GM18873 (cell line): ENCODE results near the gene NUDT19.
A peak's percentile ranks its signal among the peaks of the same experiment; 100 is the strongest.
"Not testable (repeated sequence)": the region's sequence is repeated elsewhere in the genome, so short reads cannot be mapped to it uniquely, and the experiment has no call there.

Source experiments
- ATAC-seq: cut with Tn5 transposase; IDR thresholded peaks from one replicate; pipeline ENCODE4 v1.9.1; 2021; ENCODE audit warnings: mild to moderate bottlenecking, moderate library complexity, moderate number of reproducible peaks; ENCODE audit not compliant: unreplicated experiment, low FRiP score

Gene NUDT19

GRCh38 chr19:32691291-32691951 lies at the start of gene NUDT19:
Gene NUDT19 (plus strand): TSS chr19:32691821. CDS start chr19:32691961, 140 bp downstream.
- ATAC-seq: peak; percentile 76

GRCh38 chr19:32642771-32643170 lies 48.9 kb upstream of the NUDT19 start:
- no peak for ATAC-seq

GRCh38 chr19:32646556-32646955 lies 45.1 kb upstream of the NUDT19 start:
- no peak for ATAC-seq

DNA sequence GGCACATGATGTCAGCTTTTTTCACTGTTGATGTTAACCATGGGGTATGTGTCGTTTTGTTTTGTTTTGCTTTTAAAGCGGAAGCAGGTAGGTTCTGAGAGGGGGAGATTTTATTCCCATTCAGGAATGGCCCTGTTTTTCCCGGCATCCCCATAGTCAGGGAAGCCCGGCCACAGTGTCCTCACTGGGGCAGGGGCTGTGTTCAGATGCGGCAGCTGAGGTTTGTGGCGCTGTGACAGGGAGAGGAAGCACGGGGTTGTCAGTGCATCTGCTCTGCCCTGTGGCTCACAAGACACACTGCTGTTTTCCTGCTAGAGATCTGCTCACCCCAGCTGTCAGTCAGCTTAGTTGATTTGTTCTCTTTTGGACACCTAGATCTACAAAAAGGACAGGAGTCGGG lies 44.3 kb upstream of the NUDT19 start:
- ATAC-seq: no peak

GRCh38 chr19:32649751-32650150 lies 41.9 kb upstream of the NUDT19 start:
- ATAC-seq: no peak

DNA sequence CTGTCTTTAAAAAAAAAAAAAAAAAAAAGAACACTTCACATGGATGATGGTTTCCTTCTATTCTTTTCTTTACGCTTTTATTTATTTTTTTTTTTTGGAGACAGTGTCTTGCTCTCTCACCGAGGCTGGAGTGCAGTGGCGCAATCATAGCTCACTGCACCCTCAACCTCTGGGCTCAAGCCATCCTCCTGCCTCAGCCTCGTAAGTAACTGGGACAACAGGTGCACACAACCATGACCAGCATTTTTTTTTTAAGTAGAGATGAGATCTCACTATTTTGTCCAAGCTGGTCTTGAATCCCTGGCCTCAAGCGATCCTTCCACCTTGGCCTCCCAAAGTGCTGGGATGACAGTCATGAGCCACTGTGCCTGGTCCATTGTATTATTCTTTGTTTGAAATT lies 41.0 kb upstream of the NUDT19 start:
- ATAC-seq: no peak

- ATAC-seq: no peak
These were observed 39.9 kb upstream of the NUDT19 start for GRCh38 chr19:32651729-32652140.

GRCh38 chr19:32652331-32652730 lies 39.3 kb upstream of the NUDT19 start:
- ATAC-seq: not testable (repeated sequence)

GRCh38 chr19:32652894-32653598 lies 38.6 kb upstream of the NUDT19 start:
- ATAC-seq: no peak

- ATAC-seq: no peak
These were observed 38.1 kb upstream of the NUDT19 start for GRCh38 chr19:32653599-32653915.

- not testable (repeated sequence) for ATAC-seq
These were observed 35.2 kb upstream of the NUDT19 start for GRCh38 chr19:32656379-32656778.

DNA sequence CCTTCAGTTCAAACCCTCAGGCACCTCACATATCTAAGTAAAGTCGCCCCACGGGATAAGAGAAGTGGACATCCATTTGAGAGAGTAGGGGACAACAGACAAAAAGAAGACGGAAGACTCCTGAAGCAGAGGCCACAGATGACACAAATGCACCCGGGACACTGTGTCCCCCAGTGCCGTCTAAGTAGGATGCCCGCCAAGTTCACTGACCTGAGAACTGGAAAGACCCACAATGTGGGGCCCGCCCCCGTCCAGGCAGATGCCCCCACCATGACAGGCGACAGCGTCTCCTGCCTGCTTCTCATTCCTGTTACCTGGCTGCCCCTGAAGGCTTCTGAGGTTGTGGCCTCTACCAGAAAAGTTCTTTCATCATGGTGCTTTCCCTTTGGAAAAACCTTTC lies 33.5 kb upstream of the NUDT19 start:
- ATAC-seq: no peak

DNA sequence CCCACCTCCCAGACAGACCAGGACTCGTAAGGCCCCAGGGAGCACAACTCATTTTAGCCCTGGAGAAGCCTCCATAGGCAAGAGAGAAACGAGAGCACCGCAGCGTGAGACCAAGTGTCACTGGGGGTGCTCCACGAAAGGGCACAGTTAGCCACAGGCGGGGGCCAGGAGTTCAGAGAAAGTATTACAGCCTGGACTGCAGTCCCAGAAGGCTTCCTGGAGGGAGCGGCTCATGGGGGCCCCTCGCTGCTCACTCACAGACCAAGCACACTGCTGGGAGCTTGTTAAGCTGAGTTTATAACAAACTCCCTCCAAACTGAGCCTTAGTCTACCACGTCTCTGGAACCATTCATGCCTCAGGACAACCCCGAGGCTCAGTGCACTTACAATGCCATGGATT lies 33.1 kb upstream of the NUDT19 start:
- no peak for ATAC-seq

GRCh38 chr19:32661318-32661717 lies 30.3 kb upstream of the NUDT19 start:
- ATAC-seq: no peak

DNA sequence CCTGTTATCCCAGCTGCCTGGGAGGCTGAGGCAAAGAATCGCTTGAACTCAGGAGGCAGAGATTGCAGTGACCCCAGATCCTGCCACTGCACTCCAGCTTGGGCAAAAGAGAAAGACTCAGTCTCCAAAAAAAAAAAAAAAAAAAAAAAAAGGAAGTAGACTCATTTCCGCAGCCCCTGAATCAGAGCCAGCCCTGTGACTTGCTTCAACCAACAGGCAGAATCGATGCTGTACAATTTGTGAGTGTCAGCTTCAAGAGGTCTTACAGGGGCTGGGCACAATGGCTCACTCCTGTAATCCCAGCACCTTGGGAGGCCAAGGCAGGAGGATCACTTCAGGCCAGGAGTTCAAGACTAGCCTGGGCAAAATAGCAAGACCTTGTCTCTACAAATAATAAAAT lies 29.4 kb upstream of the NUDT19 start:
- no peak for ATAC-seq

- ATAC-seq: no peak
These were observed 25.5 kb upstream of the NUDT19 start for GRCh38 chr19:32666084-32666483.

GRCh38 chr19:32669310-32669709 lies 22.3 kb upstream of the NUDT19 start:
- no peak for ATAC-seq

DNA sequence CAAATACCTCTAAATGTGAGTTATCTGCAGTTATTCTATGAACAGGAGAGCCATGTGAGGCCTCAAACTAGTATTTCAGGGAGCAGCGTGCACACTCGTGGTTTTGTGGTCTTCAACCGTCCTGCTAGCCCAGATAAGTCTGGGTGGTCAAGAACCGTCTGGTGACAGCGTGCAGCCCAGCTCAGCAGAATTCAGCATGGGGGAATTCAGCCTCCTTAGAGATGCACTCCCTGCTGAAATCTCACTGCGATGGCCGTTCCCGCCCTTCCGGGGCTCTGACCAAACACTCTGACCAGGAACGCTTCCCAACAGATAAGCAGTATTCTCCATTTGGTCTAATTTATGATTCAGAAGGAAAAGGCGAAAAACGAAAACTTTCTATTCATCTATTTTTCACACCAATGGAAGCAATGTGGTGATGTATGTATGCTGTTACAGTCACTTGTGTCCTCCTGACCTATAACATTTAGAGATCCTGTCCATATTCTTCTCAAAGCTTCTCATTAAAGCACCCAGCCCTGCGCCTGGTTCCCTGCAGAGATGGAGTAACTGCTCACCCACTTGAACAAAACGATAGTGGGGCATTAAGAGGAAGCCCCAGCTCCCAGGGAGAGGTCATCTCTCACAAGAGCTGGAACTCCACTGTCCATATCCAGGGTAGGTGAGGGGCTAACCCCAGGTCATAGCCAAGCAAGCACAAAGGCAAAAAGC lies 19.6 kb upstream of the NUDT19 start:
- ATAC-seq: no peak

DNA sequence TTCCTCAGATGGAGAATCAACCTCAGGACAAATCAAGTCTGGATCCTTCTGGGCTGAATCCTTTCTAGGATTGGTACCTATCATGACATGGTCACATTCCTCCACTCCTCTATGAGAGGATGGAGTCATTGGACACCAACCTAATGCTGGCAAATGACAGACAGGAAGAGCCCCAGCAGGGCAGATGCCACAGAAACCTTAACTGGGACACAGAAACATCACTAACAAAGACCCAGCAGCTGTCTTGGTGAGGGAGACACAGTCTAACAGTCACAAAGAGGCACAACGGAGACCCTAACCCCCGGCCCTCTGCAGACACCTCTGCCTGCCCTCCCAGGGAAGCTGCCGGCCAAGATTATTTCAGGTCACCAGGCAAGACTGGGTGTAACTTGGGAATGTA lies 18.8 kb upstream of the NUDT19 start:
- no peak for ATAC-seq

- no peak for ATAC-seq
These were observed 18.0 kb upstream of the NUDT19 start for GRCh38 chr19:32673573-32673972.

GRCh38 chr19:32674153-32674930 lies 17.3 kb upstream of the NUDT19 start:
- no peak for ATAC-seq
